IPS DF 19.7 (cell line): Measurements from ENCODE around the gene RORB.
"Not testable (repeated sequence)": the region's sequence is repeated elsewhere in the genome, so short reads cannot be mapped to it uniquely, and the experiment has no call there.

Source experiments
- DNase-seq: peaks from one replicate; pipeline ENCODE4 v3.0.0-alpha.2; 2013; ENCODE audit warnings: low read depth, low spot score

RORB gene

GRCh38 chr9:74513221-74513620 is 16.1 kb downstream of the RORB start:
- DNase-seq: no peak

DNA sequence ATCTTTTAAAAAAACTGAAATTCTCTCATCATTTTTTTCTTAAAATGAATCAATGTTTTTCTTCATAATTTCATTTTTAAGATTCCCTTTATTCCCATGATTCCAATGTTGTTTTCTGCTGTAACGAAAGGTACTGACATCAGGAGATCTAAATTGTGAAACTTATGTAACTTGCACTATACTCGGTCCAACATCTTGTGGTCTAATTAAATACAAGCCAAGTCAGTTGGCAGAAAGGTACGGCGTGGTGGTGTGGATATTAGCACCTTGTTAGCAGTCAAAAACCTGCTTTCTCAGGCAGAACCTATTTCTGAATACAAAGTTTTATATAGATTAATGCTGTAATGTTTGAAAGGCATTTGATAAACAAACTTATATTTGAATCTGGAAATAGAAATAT is 20.1 kb downstream of the RORB start:
- no peak for DNase-seq

GRCh38 chr9:74519419-74519818 is 22.3 kb downstream of the RORB start:
- no peak for DNase-seq

DNA sequence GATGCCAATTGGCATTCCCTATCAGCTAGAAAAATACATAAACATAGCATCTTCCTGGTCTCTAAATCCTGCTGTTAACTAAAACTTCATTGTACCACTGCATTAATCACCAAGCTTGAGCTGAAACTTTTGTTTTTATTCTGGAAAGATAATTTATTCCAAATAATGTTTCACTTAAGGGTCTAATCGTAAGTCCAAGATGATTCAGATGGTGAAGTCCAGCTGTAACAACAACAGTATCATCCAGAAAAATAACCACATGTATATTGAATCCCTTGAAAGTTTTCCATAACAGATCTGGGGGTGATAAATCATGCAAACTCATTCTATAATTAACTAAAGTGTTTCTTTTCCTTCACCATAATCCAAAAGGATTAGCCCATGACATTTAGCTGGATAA is 23.9 kb downstream of the RORB start:
- no peak for DNase-seq

DNA sequence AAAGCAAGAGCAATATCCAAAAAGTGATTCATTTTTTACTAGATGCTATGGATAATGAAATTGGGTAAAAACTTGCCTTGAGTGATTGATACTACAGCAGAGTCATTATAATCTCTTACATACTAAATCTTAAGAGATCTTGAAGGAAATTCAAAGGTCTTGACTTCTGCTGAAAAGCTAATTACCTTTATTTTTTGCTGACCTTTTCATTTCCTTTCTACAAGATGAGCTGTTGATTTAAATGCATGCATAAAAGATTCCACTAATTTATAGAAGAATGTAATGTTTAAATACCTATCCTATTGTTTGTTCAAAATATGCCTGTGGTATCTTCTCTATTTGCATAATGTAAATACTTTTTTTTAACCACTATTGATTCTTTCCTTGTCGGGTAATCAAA is 27.2 kb downstream of the RORB start:
- DNase-seq: no peak

- no peak for DNase-seq
Observed at GRCh38 chr9:74526215-74526614, 29.1 kb downstream of the RORB start.

DNA sequence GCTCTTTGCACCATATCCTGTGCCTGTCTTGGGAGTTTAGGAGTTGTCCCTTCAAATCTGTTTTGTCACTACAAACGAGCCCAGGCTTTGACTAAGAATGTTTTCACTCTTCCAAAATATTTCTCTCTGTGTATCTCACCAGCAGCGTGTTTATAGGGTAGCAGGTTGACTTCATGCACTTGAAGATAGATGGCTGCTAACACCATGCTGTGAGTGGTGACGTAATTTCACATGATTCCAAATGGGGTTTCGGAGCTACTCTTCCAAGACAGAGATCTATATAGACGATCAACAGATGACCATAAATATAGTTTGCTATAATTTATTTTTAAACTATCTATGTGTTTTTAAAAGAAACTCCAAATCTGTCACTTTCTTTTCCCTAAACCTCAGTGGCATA is 30.6 kb downstream of the RORB start:
- no peak for DNase-seq

- no peak for DNase-seq
Observed at GRCh38 chr9:74528207-74528606, 31.1 kb downstream of the RORB start.

- not testable (repeated sequence) for DNase-seq
Observed at GRCh38 chr9:74530458-74530857, 33.3 kb downstream of the RORB start.

- no peak for DNase-seq
Observed at GRCh38 chr9:74533253-74533652, 36.1 kb downstream of the RORB start.

- no peak for DNase-seq
Observed at GRCh38 chr9:74534841-74535240, 37.7 kb downstream of the RORB start.

GRCh38 chr9:74543145-74543544 is 46.0 kb downstream of the RORB start:
- no peak for DNase-seq

- DNase-seq: no peak
Observed at GRCh38 chr9:74551266-74551665, 54.1 kb downstream of the RORB start.

- no peak for DNase-seq
Observed at GRCh38 chr9:74554751-74555419, 57.8 kb downstream of the RORB start.

- no peak for DNase-seq
Observed at GRCh38 chr9:74555565-74555964, 58.4 kb downstream of the RORB start.

DNA sequence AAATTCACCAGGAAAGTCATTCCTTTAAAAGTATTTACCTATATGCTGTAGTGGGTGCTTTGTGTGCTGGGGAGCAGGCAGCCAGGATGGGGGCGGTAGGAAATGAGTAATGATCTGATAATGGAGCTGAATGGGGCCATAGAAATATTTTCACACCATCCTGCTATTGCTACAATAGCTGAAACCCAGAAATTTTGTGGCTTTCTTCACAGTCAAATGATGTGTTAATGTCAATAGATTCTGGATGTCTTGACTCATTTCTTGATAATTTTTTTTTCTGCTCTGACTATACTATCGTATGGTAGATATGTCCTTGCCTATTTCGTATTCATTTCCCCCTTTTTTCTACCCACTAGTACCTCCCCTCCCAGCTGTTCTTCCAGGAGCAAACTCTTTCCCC is 59.5 kb downstream of the RORB start:
- no peak for DNase-seq

DNA sequence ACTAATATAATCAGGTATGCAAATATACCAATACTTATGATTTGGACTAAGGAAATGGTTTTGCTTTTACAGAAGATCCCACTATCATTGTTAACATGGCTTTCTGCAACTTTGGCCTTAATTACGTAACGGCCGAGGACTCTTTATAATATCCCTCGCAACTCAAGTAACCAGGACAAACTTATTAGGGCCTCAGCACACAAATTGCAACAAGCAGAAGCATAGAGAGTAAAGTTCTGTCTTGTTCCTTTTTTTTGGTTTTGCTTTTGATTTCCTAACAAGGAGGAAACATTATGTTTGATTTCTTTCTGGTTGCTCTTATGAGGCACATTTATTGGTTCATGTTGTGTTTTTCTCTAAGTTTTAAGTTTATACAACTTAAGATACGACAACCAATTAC is 60.4 kb downstream of the RORB start:
- no peak for DNase-seq

DNA sequence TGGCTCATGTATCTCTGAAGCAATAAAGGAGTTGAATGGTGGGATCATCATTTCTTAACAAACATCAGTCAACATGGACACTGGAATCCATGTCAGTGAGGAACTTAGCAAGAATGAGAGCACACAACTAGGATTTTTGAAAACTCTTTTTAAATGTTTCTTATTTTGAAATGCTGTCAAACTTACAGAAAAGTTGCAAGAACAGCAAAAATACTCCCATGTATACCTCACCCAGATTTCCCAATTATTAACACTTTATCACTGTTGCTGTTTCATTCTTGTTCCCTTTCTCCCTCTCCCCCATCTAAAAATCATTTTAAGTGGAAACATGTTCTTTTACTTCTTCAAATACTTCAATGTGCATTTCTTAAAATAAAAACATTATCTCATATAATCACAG is 65.5 kb downstream of the RORB start:
- DNase-seq: no peak

GRCh38 chr9:74570879-74571512 is 73.9 kb downstream of the RORB start:
- no peak for DNase-seq

GRCh38 chr9:74573640-74574191 is 76.6 kb downstream of the RORB start:
- DNase-seq: no peak

DNA sequence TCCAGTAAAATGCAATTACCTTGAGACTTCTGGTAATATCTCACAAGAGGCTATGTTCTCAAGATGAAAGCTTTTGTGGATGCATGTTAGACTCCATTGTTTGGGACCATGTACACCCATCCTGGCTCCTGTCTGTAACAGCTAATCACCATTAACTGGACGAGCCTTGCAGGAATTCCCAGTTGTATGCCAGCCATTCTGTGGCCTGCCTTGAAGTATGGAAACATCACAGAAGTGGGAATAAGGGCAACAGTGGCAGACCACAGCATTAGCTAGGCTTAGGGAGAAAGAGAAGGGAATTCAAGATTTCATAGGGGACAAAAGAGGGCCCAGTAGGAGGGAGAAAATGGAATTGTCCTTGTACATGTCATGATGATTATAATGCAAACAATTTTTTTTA is 79.0 kb downstream of the RORB start:
- no peak for DNase-seq

DNA sequence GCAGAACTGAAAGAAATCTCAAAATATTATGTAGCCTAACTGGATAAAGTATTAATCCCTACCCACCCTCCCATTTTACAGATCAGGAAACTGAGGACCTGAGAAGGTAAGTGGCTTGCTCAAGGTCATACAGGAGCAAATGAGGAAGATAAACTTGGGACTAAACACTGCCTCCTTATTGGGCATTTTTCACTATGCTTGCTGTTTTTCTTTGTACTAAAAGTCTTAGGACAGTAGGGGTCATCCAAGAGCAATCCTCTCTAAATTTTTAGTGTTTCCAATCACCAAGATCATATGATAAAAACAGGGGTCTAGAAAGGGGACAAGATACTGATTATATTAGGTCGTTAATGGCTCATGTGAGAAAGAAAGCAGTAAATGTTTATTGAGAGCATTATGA is 80.8 kb downstream of the RORB start:
- no peak for DNase-seq

DNA sequence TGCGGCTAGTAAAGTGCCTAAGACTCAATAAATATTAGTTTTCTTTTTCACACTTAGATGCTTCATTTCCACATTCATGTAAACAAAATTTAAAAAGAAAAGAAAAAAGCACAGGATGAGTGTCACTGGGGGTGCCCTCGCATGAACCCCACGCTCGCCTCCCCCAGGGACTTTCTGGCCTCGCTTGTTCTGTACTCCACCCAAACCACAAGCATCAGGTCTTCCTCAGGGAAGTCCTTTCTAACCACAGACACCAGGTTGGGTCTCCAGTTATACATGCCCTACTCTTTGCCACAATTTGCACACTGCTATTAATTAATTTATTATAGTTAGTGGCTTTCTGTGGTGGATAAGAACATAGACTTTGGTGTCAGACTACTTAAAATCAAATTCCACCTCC is 92.4 kb downstream of the RORB start:
- DNase-seq: no peak
